Measurements from ENCODE around the gene QSOX2. TPM values are rescaled to one million over a fixed set of nuclear protein-coding genes. Genes with fewer than 3 reads are reported as not detected.

The QSOX2 gene
- total RNA-seq, 2 donors from 2014 or later, result 8.8 to 22.7 TPM

DNA sequence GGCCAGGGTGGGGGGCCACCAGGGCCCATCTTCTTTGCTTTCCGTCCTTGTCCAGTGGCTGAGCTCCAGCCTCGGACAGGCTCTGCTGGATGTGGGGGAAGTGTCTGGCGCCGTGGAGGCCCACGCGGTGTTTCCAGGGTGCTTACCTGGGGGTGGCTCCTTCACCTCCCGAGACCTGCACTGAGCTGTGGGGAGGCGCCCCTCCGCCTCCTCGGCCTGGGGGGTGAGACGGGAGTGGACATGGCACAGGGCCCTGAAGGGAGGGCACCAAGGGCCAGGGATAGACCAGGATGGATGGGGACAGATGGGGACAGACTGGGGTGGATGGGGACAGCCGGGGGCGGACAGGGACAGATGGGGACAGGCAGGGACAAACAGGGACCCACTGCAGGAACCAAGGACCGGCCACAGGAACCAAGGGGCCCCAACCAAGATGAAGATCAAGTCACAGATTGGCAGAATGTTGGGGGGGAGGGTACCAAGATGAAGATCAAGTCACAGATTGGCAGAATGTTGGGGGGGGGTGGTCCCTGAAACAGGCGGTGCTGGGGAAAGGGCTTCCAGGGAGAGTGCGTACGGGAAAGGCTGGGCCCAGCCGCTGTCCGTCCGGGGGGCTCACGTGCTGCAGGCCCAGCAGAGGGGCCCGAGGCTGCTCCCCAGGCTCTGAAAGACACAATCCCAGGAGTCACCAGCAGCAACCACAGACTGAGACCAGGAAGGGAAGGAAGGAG is 13.3 kb upstream of the QSOX2 start:
- ATAC-seq (no peak), DNase-seq (no peak)
- H3K4me3 ChIP-seq, result no peak overlapping the region
- H3K4me1 ChIP-seq, result peaks cover 16% of the 10 kb centered on the region
- no peak for TF ChIP-seq POLR2A (IDR thresholded peaks at IDR 0.05)
- TF ChIP-seq, protein P1, sequence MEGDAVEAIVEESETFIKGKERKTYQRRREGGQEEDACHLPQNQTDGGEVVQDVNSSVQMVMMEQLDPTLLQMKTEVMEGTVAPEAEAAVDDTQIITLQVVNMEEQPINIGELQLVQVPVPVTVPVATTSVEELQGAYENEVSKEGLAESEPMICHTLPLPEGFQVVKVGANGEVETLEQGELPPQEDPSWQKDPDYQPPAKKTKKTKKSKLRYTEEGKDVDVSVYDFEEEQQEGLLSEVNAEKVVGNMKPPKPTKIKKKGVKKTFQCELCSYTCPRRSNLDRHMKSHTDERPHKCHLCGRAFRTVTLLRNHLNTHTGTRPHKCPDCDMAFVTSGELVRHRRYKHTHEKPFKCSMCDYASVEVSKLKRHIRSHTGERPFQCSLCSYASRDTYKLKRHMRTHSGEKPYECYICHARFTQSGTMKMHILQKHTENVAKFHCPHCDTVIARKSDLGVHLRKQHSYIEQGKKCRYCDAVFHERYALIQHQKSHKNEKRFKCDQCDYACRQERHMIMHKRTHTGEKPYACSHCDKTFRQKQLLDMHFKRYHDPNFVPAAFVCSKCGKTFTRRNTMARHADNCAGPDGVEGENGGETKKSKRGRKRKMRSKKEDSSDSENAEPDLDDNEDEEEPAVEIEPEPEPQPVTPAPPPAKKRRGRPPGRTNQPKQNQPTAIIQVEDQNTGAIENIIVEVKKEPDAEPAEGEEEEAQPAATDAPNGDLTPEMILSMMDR (IDR thresholded peaks at IDR 0.05), result no peak
- no peaks in the 10 kb centered on the region for H3K27me3 ChIP-seq
- no peak overlapping the region for H3K27ac ChIP-seq
- intact Hi-C loops (cut with DNase I), result no loop called here
- H3K9me3 ChIP-seq, result no peaks in the 10 kb centered on the region
- WGBS, 2 donors, result 88 to 90% methylated on average over 17 to 21 of the region's 22 CpGs
- H3K36me3 ChIP-seq (replicated peaks in 1 of 2; ENCODE audit: insufficient read depth in 1 of 2, low read depth in 2 of 2), result no peaks in the 10 kb centered on the region

DNA sequence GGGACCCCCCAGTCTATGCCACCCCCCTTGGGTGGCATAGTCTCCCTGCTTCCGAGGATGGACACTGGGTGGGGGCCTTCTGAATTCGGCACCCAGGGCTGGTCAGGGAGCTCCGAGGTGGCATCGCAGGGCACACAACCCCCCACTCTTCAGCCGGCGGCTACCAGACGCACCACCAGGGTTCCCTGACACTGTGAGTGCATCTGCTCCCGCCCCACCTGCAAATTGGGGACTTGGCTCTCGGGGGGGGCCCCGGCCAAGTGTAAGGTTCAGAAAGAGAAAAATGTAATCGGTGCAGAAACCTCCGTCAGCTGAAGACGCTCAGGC is 12.7 kb upstream of the QSOX2 start:
- TF ChIP-seq, protein P1 (IDR thresholded peaks at IDR 0.05), result no peak
- TF ChIP-seq POLR2A (IDR thresholded peaks at IDR 0.05), result no peak
- H3K27me3 ChIP-seq, result no peaks in the 10 kb centered on the region
- no peak overlapping the region for H3K27ac ChIP-seq
- H3K9me3 ChIP-seq, result no peaks in the 10 kb centered on the region
- ATAC-seq (no peak), DNase-seq (no peak)
- 79 to 89% methylated on average over 5 to 13 of the region's 13 CpGs for WGBS, 2 donors
- H3K4me3 ChIP-seq, result no peak overlapping the region
- intact Hi-C loops (cut with DNase I), result no loop called here
- no peaks in the 10 kb centered on the region for H3K36me3 ChIP-seq (replicated peaks in 1 of 2; ENCODE audit: insufficient read depth in 1 of 2, low read depth in 2 of 2)
- peaks cover 16% of the 10 kb centered on the region for H3K4me1 ChIP-seq

DNA sequence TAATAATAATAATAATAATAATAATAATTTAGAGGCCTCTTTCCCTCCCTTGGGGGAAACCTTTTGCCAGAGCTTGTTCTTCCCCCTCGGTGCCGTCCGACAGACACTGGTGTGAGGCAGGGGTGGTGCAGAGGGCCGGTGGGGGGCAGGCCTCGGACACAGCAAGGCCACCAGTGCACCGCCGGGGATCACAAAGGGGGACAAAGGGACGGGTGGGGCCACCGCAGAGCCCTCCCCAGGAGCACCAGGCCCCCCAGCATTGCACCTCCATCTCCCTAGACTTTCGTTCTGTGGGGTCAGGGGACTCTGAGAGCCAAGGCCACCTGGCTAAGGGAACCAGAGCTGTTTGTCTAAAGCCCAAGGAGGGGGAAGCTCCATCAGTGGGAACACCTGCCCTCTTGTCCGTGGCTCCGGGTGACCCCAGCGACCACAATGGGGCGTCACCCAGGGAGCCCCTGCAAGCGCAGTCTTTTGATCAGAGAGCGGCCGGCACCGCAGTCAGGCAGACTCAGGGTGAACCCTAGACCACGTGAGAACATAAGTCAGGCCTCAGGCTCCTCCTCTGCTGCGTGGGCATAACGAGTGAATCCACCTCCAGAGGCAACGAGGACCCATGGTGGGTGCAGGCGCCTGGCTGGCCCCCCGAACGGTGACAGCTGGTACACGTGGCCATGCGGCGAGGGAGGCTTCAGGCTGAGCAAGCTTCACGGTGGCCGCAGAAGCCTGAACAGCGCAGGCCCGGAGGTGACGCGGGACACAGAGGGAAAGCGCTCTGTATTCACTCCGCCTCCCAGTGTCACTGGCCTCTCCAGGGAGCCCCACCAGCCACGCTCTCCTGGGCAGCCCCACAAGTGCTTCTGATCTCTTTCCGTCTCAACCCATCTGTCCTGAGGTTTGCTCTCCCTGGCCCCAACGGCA is 12.0 kb upstream of the QSOX2 start:
- no peak for TF ChIP-seq POLR2A (IDR thresholded peaks at IDR 0.05)
- TF ChIP-seq, protein P1 (IDR thresholded peaks at IDR 0.05), result no peak
- Histone ChIP-seq H3K4me1 (peaks cover 16% of the 10 kb centered on the region), H3K36me3 (replicated peaks in 1 of 2; ENCODE audit: insufficient read depth in 1 of 2, low read depth in 2 of 2) (no peaks in the 10 kb centered on the region), H3K27ac (no peak overlapping the region), H3K4me3 (no peak overlapping the region), H3K27me3 (no peaks in the 10 kb centered on the region), H3K9me3 (no peaks in the 10 kb centered on the region)
- ATAC-seq (no peak), DNase-seq (no peak)
- 87 to 91% methylated on average over 23 to 35 of the region's 39 CpGs for WGBS, 2 donors
- intact Hi-C loops (cut with DNase I), result no loop called here

DNA sequence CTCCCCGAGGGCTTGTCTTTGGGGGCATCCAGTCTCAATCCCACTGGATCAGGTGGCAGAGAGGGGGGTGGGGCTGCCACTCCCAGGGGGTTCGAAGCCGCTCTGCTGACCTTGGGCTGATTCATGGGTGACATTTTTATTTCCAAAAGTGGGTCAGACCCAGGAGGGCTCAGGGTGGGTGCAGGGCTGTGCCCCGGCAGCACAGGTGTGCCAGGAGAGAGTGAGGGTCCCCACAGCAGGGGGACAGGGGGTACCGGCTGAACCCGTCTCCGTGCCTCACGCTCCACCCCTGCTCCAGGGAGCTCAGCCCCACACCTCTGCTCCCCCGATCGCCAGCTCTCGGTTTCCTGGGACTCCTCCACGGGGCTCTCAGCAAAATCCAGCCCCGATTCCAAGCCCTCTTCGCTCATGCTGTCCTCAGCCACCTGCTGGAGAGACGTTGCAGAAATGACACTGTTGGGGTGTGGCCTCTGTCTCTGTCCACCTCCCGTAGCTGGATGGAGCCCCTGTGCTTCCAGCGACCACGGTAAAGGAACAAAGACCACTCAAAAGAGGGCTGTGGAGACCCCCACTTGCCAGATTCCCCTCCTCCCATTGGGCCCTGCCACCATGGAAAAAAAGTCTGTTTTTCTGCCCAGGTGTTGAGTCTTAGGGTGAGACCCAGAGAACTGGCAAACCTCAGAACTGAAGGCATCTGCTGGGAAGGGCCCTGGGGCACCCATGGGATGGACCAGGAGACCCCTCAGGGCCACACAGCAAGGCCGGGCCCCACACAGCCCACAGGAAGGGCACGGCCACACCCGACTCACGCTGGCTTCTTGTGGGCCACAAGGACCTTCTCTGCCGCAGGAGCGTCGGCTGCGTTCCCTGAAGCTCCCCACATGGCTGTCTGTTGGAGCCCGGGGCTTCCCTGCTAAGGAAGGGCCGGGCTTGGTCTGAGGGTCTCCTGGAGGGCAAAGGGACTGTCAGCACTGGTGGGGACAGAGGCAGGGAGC is 10.6 kb upstream of the QSOX2 start:
- Histone ChIP-seq H3K27me3 (no peaks in the 10 kb centered on the region), H3K9me3 (no peaks in the 10 kb centered on the region), H3K27ac (no peak overlapping the region), H3K4me1 (peaks cover 22% of the 10 kb centered on the region), H3K4me3 (no peak overlapping the region), H3K36me3 (replicated peaks in 1 of 2; ENCODE audit: insufficient read depth in 1 of 2, low read depth in 2 of 2) (no peaks in the 10 kb centered on the region)
- ATAC-seq (no peak), DNase-seq (no peak)
- intact Hi-C loops (cut with DNase I), result no loop called here
- WGBS, 2 donors, result 66 to 77% methylated on average over 12 to 23 of the region's 28 CpGs
- no peak for TF ChIP-seq POLR2A (IDR thresholded peaks at IDR 0.05)
- TF ChIP-seq, protein P1 (IDR thresholded peaks at IDR 0.05), result no peak

Measured in body of pancreas (tissue), 4 donors.